SK-N-SH (cell line): ENCODE measurements around the gene RELN. TPM values are rescaled to one million over a fixed set of nuclear protein-coding genes. Genes with fewer than 3 reads are reported as not detected.

Experiments
- CTCF ChIA-PET: fragments of 300-600, 350-600 bp; formaldehyde crosslinking; extraction: SDS; loops from one replicate; lab custom pipeline; 2021; lab: Yijun Ruan, JAX
- POLR2A ChIA-PET: fragments of 350-600 bp; sonication (Branson Sonifier 250); formaldehyde crosslinking; extraction: SDS; loops from one replicate; lab custom pipeline; 2020; ENCODE audit warnings: antibody characterized with exemption, inconsistent platforms; lab: Yijun Ruan, JAX
- DNase-seq: peaks from one replicate; pipeline ENCODE4 v3.0.0; 2012
- H2AFZ ChIP-seq: fragments of 200-600 bp; sonication (generic); 2 replicates; pipeline ENCODE4 v1.8.1; 2016; ENCODE audit warnings: antibody characterized with exemption, mild to moderate bottlenecking, low read depth
- H3F3A ChIP-seq: fragments of 200-600 bp; sonication (generic); replicated peaks from 2 replicates; pipeline ENCODE3; 2016; ENCODE audit warnings: antibody characterized with exemption, mild to moderate bottlenecking; ENCODE audit not compliant: insufficient read depth
- H3K27ac ChIP-seq, 2 experiments: fragments of 200-500 bp in 1 of 2; fragments of 200-600 bp in 1 of 2; sonication (Bioruptor generic) in 1 of 2; sonication (generic), shearing (Covaris generic) in 1 of 2; 2 replicates each; pipeline versions ENCODE4 v1.5.1 to v1.6.1; 2014 to 2016; ENCODE audit warnings: low read depth in 2 of 2, inconsistent platforms in 1 of 2, low read length in 1 of 2, mild to moderate bottlenecking in 1 of 2, mixed read lengths in 1 of 2
- H3K27me3 ChIP-seq: fragments of 200-600 bp; sonication (generic), shearing (Covaris generic); 2 replicates; pipeline ENCODE4 v1.6.1; 2016; ENCODE audit warnings: mixed run types; ENCODE audit not compliant: insufficient read depth
- H3K36me3 ChIP-seq, 2 experiments: fragments of 200-500 bp in 1 of 2; fragments of 200-600 bp in 1 of 2; sonication (Bioruptor generic) in 1 of 2; sonication (generic) in 1 of 2; replicated peaks in 1 of 2; 2 replicates each; pipeline versions ENCODE3 to v1.5.1; 2014 to 2016; ENCODE audit warnings: low read length in 1 of 2, mild to moderate bottlenecking in 1 of 2; ENCODE audit not compliant: insufficient read depth in 2 of 2, control insufficient read depth in 1 of 2
- H3K4me1 ChIP-seq, 2 experiments: fragments of 200-500 bp in 1 of 2; fragments of 200-600 bp in 1 of 2; sonication (Bioruptor generic) in 1 of 2; sonication (generic), shearing (Covaris generic) in 1 of 2; 2 replicates each; pipeline versions ENCODE4 v1.5.1 to v1.6.1; 2014 to 2016; ENCODE audit warnings: low read depth in 1 of 2, low read length in 1 of 2, mixed run types in 1 of 2; ENCODE audit not compliant: insufficient read depth in 2 of 2, control insufficient read depth in 1 of 2
- H3K4me2 ChIP-seq: fragments of 200-600 bp; sonication (generic), shearing (Covaris generic); 2 replicates; pipeline ENCODE4 v1.6.1; 2017; ENCODE audit warnings: mixed run types
- H3K4me3 ChIP-seq, 2 experiments: fragments of 200-500 bp in 1 of 2; fragments of 200-600 bp in 1 of 2; sonication (Bioruptor generic) in 1 of 2; sonication (generic), shearing (Covaris generic) in 1 of 2; 2 replicates each; pipeline versions ENCODE4 v1.5.1 to v1.8.1; 2014 to 2016; ENCODE audit warnings: low read depth in 2 of 2, inconsistent platforms in 1 of 2, low read length in 1 of 2, mild to moderate bottlenecking in 1 of 2, mixed read lengths in 1 of 2, moderate library complexity in 1 of 2
- H3K79me2 ChIP-seq: fragments of 200-600 bp; sonication (generic); 2 replicates; pipeline ENCODE4 v1.8.1; 2017; ENCODE audit warnings: mild to moderate bottlenecking; ENCODE audit not compliant: insufficient read depth
- H3K9ac ChIP-seq: fragments of 200-600 bp; sonication (generic); 2 replicates; pipeline ENCODE4 v1.6.1; 2017; ENCODE audit warnings: mixed run types
- H3K9me2 ChIP-seq: fragments of 200-600 bp; sonication (generic); 2 replicates; pipeline ENCODE4 v1.6.1; 2017; ENCODE audit warnings: mixed run types
- H3K9me3 ChIP-seq: fragments of 200-600 bp; sonication (generic); 2 replicates; pipeline ENCODE4 v1.6.1; 2017; ENCODE audit warnings: mixed run types, mild to moderate bottlenecking, moderate library complexity
- H4K20me1 ChIP-seq: fragments of 200-600 bp; sonication (generic); 2 replicates; pipeline ENCODE4 v1.6.1; 2017; ENCODE audit warnings: mild to moderate bottlenecking, mixed run types; ENCODE audit not compliant: insufficient read depth
- CHD2 ChIP-seq: fragments of 150-350 bp; IDR thresholded peaks from 2 replicates; pipeline ENCODE4 v1.6.1; 2018; ENCODE audit warnings: low read length; ENCODE audit not compliant: partially characterized antibody
- FOSL2 ChIP-seq: IDR thresholded peaks from 2 replicates; pipeline ENCODE4 v1.4.0; 2012; ENCODE audit warnings: low read depth, mild to moderate bottlenecking, moderate library complexity, borderline replicate concordance
- FOXJ3 ChIP-seq: sonication (generic); formaldehyde crosslinking; IDR thresholded peaks from 2 replicates; pipeline ENCODE4 v1.5.1; 2020; ENCODE audit warnings: mild to moderate bottlenecking, missing genetic modification reagents
- GABPA ChIP-seq: IDR thresholded peaks from 2 replicates; pipeline ENCODE4 v1.4.0; 2012; ENCODE audit warnings: low read depth, mild to moderate bottlenecking
- IRF3 ChIP-seq: fragments of 150-350 bp; IDR thresholded peaks from 2 replicates; pipeline ENCODE4 v1.6.1; 2016; ENCODE audit warnings: mild to moderate bottlenecking, low read depth, low read length
- RFX5 ChIP-seq: IDR thresholded peaks from 2 replicates; pipeline ENCODE4 v1.6.1; 2012; ENCODE audit warnings: mild to moderate bottlenecking, improper control_type of control experiment, low read length
- RXRA ChIP-seq: IDR thresholded peaks from 2 replicates; pipeline ENCODE4 v1.4.0; 2012; ENCODE audit warnings: low read depth, mild to moderate bottlenecking, borderline replicate concordance
- USF1 ChIP-seq: IDR thresholded peaks from 2 replicates; pipeline ENCODE4 v1.4.0; 2012; ENCODE audit warnings: low read depth, borderline replicate concordance
- ZBTB33 ChIP-seq: IDR thresholded peaks from 2 replicates; pipeline ENCODE4 v1.4.0; 2012; ENCODE audit warnings: low read depth, borderline replicate concordance
- WGBS: methylation state at CpG from one replicate; pipeline ENCODE4 v1.1.6; 2017; ENCODE audit warnings: low lambda C conversion rate; 5-methylcytosine and 5-hydroxymethylcytosine counted together
- polyA plus RNA-seq, 3 experiments: library from polyadenylated mRNA; depleted of rRNA; stranded (reverse); fragments of >200 nt; gene quantifications; 2 replicates each; pipeline ENCODE4 v1.2.3, GENCODE V29; 2012

RELN gene
- polyA plus RNA-seq, 1 of the 3 experiments (the other 2 are of a cell fraction), result 0.02 TPM

GRCh38 chr7:103919272-103919868 is 70.1 kb downstream of the RELN start:
- WGBS, result 51% methylated on average over 8 of the region's 8 CpGs
- TF ChIP-seq IRF3, result no peak
- TF ChIP-seq CHD2, result no peak
- no peak for TF ChIP-seq USF1
- no peak for TF ChIP-seq GABPA
- TF ChIP-seq FOSL2, result no peak
- no peak for TF ChIP-seq RXRA
- no peak for TF ChIP-seq RFX5
- H4K20me1 ChIP-seq, result no peaks in the 10 kb centered on the region
- H3K4me1 ChIP-seq, result no peaks in the 10 kb centered on the region
- no peak for DNase-seq
- H2AFZ ChIP-seq, result no peak overlapping the region
- no peak overlapping the region for H3K9ac ChIP-seq
- CTCF ChIA-PET, result interaction anchor here (0.9 kb wide), 1 partner anchor 11 kb away, joined by 3 read pairs; no protein-coding TSS in a partner anchor
- H3K27ac ChIP-seq, result no peak overlapping the region
- no peaks in the 10 kb centered on the region for H3F3A ChIP-seq
- H3K9me2 ChIP-seq, result no peaks in the 10 kb centered on the region
- no peaks in the 10 kb centered on the region for H3K9me3 ChIP-seq
- H3K79me2 ChIP-seq, result no peaks in the 10 kb centered on the region
- H3K4me3 ChIP-seq, result no peak overlapping the region
- no peaks in the 10 kb centered on the region for H3K27me3 ChIP-seq
- POLR2A ChIA-PET, result no interaction called here
- H3K36me3 ChIP-seq, result no peaks in the 10 kb centered on the region
- H3K4me2 ChIP-seq, result no peak overlapping the region

GRCh38 chr7:103918631-103919271 is 70.7 kb downstream of the RELN start:
- CTCF ChIA-PET, result interaction anchor here (1.0 kb wide), 1 partner anchor 344 kb away, joined by 3 read pairs; no protein-coding TSS in a partner anchor
- no peaks in the 10 kb centered on the region for H3K36me3 ChIP-seq
- WGBS, result 21% methylated on average over 5 of the region's 5 CpGs
- DNase-seq, result no peak
- no peaks in the 10 kb centered on the region for H3K9me3 ChIP-seq
- no peaks in the 10 kb centered on the region for H3K9me2 ChIP-seq
- H3K4me2 ChIP-seq, result no peak overlapping the region
- H3F3A ChIP-seq, result no peaks in the 10 kb centered on the region
- H4K20me1 ChIP-seq, result no peaks in the 10 kb centered on the region
- no peak overlapping the region for H2AFZ ChIP-seq
- H3K4me3 ChIP-seq, result no peak overlapping the region
- no peaks in the 10 kb centered on the region for H3K4me1 ChIP-seq
- no peaks in the 10 kb centered on the region for H3K27me3 ChIP-seq
- H3K27ac ChIP-seq, result no peak overlapping the region
- H3K9ac ChIP-seq, result no peak overlapping the region
- no peaks in the 10 kb centered on the region for H3K79me2 ChIP-seq
- TF ChIP-seq ZBTB33, result no peak
- TF ChIP-seq FOXJ3, result no peak
- POLR2A ChIA-PET, result no interaction called here
